Right lobe of liver (tissue), 6 donors: ENCODE measurements around the gene AKAP13. TPM values are rescaled to one million over a fixed set of nuclear protein-coding genes. Genes with fewer than 3 reads are reported as not detected.

Experiments used
- ATAC-seq, 4 donors: fragments of 200-7000 bp; cut with Tn5 transposase; one replicate each; pipeline ENCODE4 v1.9.1; 2020; ENCODE audit warnings: mild to moderate bottlenecking in 4 of 4, moderate library complexity in 4 of 4
- DNase-seq, 3 donors: peaks; one replicate each; pipeline ENCODE4 v3.0.0-alpha.2; 2020
- H3K27ac ChIP-seq, 3 donors: fragments of 200-600 bp; one replicate each; pipeline ENCODE4 v1.8.0; 2022
- H3K27me3 ChIP-seq, 2 donors: fragments of 200-600 bp; one replicate each; pipeline ENCODE4 v1.8.0; 2022
- H3K36me3 ChIP-seq, 4 donors: fragments of 200-600 bp; sonication (generic) in 1 of 4; one replicate each; pipeline versions ENCODE4 v1.5.1 to v1.8.0; 2017 to 2022; ENCODE audit warnings: control low read depth in 1 of 4
- H3K4me1 ChIP-seq, 4 donors: fragments of 200-600 bp; sonication (generic) in 1 of 4; one replicate each; pipeline versions ENCODE4 v1.5.1 to v1.8.0; 2017 to 2022; ENCODE audit warnings: control low read depth in 1 of 4
- H3K4me3 ChIP-seq, 3 donors: fragments of 200-600 bp; one replicate each; pipeline ENCODE4 v1.8.0; 2022
- H3K9me3 ChIP-seq, 4 donors: fragments of 200-600 bp; sonication (generic) in 1 of 4; one replicate each; pipeline versions ENCODE4 v1.5.1 to v1.8.0; 2017 to 2022; ENCODE audit warnings: control low read depth in 1 of 4
- CTCF ChIP-seq, 4 donors: fragments of 200-600 bp in 3 of 4; fragments of 450-650 bp in 1 of 4; IDR thresholded peaks; one replicate each; pipeline versions ENCODE4 v1.5.1 to v1.8.0; 2016 to 2022; ENCODE audit warnings: antibody characterized with exemption in 4 of 4, mild to moderate bottlenecking in 2 of 4
- POLR2A ChIP-seq: fragments of 450-650 bp; IDR thresholded peaks from one replicate; pipeline ENCODE4 v1.6.1; 2017; ENCODE audit warnings: antibody characterized with exemption, mild to moderate bottlenecking
- WGBS: methylation state at CpG from one replicate; pipeline ENCODE4 v1.1.6; 2018; ENCODE audit warnings: low coverage, low lambda C conversion rate; ENCODE audit not compliant: insufficient coverage; ENCODE audit errors: missing lambda C conversion rate; 5-methylcytosine and 5-hydroxymethylcytosine counted together
- intact Hi-C, 2 donors: fragments of 100-400 bp; cut with DNase I; formaldehyde crosslinking; loops; one replicate each; pipeline versions ENCODE4 v1.11.2 to v1.14.1; 2022
- total RNA-seq, 6 experiments: library from RNA; depleted of rRNA in 2 of 6; stranded (reverse); fragments of >200 nt in 2 of 6; fragmentation: NEBNext Ultra II Directional in 3 of 6; extraction: Animal tissue kit (Norgen Biotek cat#: 25700) in 3 of 6; gene quantifications; one replicate each; pipeline versions ENCODE4 v1.1.0 to v1.2.4, GENCODE V29; 2016 to 2023
- donor health status: DM: no; HTN: yes; CAD: no.
- donor health status: DM: no; HTN: no; CAD: no.
- donor health status: DM: no; HTN: no; CAD: no.
- donor health status: DM: no; HTN: yes; CAD: no.
- donor health status: DM: no; HTN: yes; CAD: no.

Gene AKAP13
- total RNA-seq, 6 experiments from 2014 or later, result 50.1 to 73.1 (median 63.9) TPM

- H3K36me3 ChIP-seq, result peaks cover 0 to 12% (median 7%) of the 10 kb centered on the region in 4 donors
- ATAC-seq, result peak; percentile 22 to 75 (median 51)
- peaks cover 0 to 1% (median 0%) of the 10 kb centered on the region in 4 donors for H3K4me1 ChIP-seq
- no peaks in the 10 kb centered on the region for H3K9me3 ChIP-seq
- no peak for TF ChIP-seq CTCF (IDR thresholded peaks at IDR 0.05)
- no peak for TF ChIP-seq POLR2A
- intact Hi-C loops, result no loop called here
- 45% methylated on average over 4 of the region's 4 CpGs for WGBS
- no peaks in the 10 kb centered on the region for H3K27me3 ChIP-seq
- no peak overlapping the region for H3K4me3 ChIP-seq
- H3K27ac ChIP-seq, result no peak overlapping the region
- no peak for DNase-seq
Observed at GRCh38 chr15:85681386-85681785, 301.0 kb downstream of the AKAP13 start.

GRCh38 chr15:85684174-85684710, 303.8 kb downstream of the AKAP13 start:
- DNase-seq, result no peak
- Histone ChIP-seq H3K4me3 (no peak overlapping the region), H3K27ac (no peak overlapping the region), H3K27me3 (no peaks in the 10 kb centered on the region), H3K36me3 (peaks cover 0 to 12% (median 9%) of the 10 kb centered on the region in 4 donors), H3K4me1 (no peaks in the 10 kb centered on the region), H3K9me3 (no peaks in the 10 kb centered on the region)
- no peak for TF ChIP-seq POLR2A
- no peak for TF ChIP-seq CTCF (IDR thresholded peaks at IDR 0.05)
- WGBS, result 77% methylated on average over 6 of the region's 6 CpGs
- ATAC-seq, result no peak
- intact Hi-C loops, result no loop called here

GRCh38 chr15:85685356-85685755, 305.0 kb downstream of the AKAP13 start:
- Histone ChIP-seq H3K9me3 (no peaks in the 10 kb centered on the region), H3K27me3 (no peaks in the 10 kb centered on the region), H3K36me3 (peaks cover 0 to 12% (median 9%) of the 10 kb centered on the region in 4 donors), H3K4me1 (no peaks in the 10 kb centered on the region), H3K27ac (no peak overlapping the region), H3K4me3 (no peak overlapping the region)
- ATAC-seq, result no peak
- WGBS, result 87% methylated on average over 9 of the region's 9 CpGs
- intact Hi-C loops, result no loop called here
- no peak for TF ChIP-seq POLR2A
- TF ChIP-seq CTCF (IDR thresholded peaks at IDR 0.05), result no peak
- DNase-seq, result no peak

GRCh38 chr15:85687329-85687728, 306.9 kb downstream of the AKAP13 start:
- 74% methylated on average over 2 of the region's 2 CpGs for WGBS

More at GRCh38 chr15:85687329-85687728, 306.9 kb downstream of the AKAP13 start:
- no peak for TF ChIP-seq CTCF (IDR thresholded peaks at IDR 0.05)
- no peak for TF ChIP-seq POLR2A
- H3K27me3 ChIP-seq, result no peaks in the 10 kb centered on the region
- no peak overlapping the region for H3K4me3 ChIP-seq
- ATAC-seq (no peak), DNase-seq (no peak)
- H3K9me3 ChIP-seq, result no peaks in the 10 kb centered on the region
- H3K27ac ChIP-seq, result no peak overlapping the region
- no peaks in the 10 kb centered on the region for H3K4me1 ChIP-seq
- intact Hi-C loops, result no loop called here
- H3K36me3 ChIP-seq, result peaks cover 0 to 12% (median 9%) of the 10 kb centered on the region in 4 donors
